GM18499 (cell line): ENCODE measurements around the gene NRL.

Experiments used
- ATAC-seq: cut with Tn5 transposase; IDR thresholded peaks from one replicate; pipeline ENCODE4 v1.9.1; 2021; ENCODE audit warnings: moderate number of reproducible peaks; ENCODE audit not compliant: insufficient read depth, unreplicated experiment

Gene NRL

DNA sequence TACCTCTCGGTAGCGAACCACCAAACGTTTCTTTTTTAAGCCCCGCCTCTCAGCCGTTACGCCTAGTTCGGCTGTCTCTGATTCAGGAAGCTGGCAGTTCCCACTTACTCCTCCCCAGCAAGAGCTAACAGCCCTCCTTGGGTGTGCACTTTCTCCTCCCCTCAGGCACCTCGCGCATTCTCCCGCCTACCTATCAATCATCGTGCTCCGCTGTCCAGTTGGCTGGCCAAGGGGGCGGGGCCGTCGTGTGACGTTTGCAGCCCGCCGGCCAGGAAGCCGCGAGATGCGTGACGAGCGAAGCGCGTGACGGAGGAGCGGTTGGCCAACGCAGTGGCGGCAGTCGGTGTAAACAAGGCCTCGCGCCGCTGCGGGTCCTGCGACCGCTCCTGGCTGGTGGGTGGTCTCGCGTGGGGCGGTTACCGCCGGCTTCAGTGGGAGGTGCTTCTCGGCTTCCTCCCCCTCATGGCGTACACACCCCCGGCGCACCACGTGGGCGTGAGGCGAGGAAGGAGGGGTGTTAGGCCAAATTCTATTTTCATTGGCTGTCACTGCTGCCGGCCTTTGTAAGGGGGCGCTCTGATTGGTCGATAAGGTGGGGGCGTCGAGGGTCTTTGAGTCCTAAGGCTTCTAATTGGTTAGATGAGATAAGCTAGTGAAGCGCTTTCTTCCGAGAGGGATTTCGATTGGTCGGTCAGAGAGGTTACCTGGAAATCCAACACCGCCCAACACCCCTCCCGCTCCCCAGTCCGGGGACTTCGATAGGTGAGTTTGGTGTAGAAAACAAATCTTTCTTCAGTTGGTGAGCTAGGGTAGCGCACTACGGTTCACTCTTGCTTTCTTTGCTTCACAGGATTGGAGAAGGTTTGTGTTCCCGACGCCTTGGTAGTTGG lies at the start of gene NRL, which contains the start of gene DCAF11:
TSS of gene NRL (minus strand) at position 418 of the 890 bp plus-strand sequence. CDS start 32,101 bp downstream, outside the sequence.
TSS of gene DCAF11 (plus strand) at position 246 of the 890 bp plus-strand sequence. CDS start 818 bp downstream, outside the sequence.
- peak; percentile 73 for ATAC-seq

DNA sequence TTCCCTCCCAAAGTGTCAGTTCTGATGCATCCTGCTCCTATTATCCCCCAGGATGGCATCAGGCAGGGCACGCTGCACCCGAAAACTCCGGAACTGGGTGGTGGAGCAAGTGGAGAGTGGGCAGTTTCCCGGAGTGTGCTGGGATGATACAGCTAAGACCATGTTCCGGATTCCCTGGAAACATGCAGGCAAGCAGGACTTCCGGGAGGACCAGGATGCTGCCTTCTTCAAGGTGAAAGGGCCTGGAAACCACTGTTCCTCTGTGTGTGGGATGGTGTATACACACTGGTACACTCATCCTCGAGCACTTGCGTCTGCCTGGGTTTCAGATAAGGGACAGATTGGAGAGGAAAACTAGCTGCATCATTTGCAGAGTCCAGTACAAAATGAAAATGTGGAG lies 47.3 kb upstream of the NRL start:
- no peak for ATAC-seq

DNA sequence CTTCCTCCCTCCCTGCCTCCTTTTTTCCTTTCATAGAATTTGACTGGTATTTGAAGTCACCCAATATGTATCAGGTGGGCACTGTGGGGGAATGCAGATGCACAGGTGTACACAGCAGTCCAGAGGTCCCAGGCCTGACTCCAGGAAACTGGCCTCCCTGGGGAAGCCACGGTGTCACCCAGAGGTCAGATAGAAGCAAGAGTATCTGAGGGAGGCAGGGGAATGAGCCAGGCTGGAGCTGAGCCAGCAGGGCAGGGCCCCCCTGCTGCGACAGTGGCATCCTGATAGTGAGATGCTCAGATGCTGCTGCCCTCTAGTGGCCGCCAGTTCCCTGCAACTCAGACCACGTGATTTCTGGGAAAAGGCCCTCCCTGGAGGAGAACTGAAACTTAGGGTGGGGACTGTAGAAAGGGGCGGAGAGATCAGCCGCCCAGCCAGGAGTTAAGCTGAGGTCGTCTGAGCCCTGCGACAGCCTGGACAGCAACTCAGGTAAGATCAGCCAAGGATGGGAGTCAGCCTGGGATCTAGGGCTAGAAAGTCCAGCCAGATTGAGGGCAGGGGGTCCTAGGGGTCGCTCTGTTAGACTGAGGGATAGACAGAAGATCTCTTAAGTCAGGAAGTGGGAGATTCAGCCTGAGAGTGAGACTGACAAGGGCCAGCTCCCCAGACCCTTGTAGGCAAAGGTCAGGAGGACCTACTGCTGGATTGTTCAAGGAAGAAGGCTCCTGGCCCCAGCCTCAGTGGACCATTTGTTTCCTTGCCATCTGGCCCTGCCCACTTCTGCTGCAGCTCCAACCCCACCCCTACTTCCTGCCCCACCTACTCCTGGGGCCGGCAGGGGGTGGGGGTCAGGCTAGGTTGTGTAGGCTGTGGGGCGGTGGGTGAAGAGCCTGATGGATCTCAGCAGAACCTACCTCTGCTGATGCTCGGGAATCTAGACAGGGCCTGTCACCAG lies 46.4 kb upstream of the NRL start, which contains the start of gene IRF9:
TSS of gene IRF9 (plus strand) at position 416 of the 955 bp plus-strand sequence. CDS start 880 bp downstream, outside the sequence.
- peak; percentile 67 for ATAC-seq

DNA sequence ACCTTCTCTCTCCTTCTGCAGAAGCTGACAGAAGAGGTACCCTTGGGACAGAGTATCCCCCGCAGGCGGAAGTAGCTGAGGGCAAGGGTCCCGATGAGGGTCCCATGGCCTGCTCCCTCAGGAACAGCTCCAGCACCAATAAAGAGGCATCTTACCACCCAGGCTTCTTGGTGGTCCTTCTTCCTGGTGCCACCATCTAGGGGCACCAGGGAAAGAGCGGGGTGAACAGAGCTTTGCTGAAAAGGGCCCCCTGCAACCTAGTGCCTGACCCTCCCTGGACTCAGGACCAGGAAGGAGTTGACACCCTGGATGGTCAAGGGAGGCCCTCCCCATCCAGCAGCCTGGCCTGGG lies 45.7 kb upstream of the NRL start:
- ATAC-seq, result no peak

DNA sequence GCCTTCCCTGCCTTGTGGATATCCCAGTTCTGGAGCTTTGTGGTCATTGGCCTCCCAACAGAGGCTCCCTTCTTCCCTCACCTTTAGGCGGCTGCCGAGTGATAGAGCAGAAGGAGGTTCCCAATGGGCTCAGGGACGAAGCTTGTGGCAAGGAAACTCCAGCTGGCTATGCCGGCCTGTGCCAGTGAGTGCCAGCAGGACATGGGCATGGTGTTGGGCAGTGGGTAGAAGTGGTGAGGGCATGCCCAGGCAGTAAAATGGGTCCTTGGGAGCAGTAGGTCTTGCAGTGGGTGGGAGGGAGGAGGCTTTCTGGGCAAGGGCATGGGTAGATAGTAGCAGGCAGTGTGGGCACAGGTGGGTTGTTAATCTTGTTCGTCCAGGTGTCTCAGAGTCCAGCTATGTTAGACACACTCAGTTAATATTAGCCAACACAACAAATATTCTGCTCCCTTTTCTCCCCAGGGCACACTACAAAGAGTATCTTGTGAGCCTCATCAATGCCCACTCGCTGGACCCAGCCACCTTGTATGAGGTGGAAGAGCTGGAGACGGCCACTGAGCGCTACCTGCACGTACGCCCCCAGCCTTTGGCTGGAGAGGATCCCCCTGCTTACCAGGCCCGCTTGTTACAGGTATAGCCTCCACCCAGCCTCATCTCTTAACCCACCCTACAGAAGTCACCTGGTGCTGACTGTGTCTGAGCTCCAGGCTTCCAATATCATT lies 45.2 kb upstream of the NRL start:
- no peak for ATAC-seq

DNA sequence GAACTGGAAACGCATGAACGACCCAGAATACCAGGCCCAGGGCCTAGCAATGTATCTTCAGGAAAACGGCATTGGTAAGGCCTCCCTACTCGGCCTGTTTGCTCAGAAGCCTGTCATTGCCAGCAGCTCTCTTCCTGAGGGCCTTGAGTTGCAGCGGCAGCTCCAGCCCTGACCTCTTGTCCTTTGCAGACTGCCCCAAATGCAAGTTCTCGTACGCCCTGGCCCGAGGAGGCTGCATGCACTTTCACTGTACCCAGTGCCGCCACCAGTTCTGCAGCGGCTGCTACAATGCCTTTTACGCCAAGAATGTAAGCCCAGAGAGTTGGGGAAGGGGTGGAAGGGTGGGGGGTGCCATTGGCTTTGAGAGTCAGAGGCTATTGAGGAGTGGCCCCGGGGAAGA lies 42.6 kb upstream of the NRL start:
- ATAC-seq, result no peak

DNA sequence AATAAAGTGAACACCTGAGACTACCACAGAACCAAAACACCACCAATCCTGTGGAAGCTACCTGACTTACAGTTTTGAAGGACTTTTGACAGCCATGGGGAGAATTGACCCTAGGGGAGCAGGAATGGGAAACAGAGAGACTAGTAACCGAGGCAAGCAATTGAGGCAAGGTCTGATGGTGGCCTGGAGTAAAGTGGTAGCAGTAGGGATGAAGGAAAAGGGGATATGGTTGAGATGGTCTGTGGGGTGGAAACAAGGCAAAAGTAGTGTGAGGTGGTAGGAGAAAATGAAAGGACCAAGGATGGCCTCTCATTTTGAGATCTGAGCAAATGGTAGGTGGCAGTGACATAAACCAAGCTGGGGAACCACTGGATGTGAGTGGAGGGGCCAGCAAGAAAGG lies 42.1 kb upstream of the NRL start:
- ATAC-seq, result no peak

DNA sequence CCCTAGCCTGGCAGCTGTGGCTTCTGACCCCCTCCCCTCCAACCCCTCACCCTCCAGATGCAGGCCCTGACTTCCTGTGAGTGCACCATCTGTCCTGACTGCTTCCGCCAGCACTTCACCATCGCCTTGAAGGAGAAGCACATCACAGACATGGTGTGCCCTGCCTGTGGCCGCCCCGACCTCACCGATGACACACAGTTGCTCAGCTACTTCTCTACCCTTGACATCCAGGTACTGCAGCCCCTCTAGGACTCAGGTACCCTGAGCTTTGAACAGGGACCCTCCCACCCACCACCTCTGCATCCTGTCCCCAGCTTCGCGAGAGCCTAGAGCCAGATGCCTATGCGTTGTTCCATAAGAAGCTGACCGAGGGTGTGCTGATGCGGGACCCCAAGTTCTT lies 40.4 kb upstream of the NRL start:
- ATAC-seq, result no peak

DNA sequence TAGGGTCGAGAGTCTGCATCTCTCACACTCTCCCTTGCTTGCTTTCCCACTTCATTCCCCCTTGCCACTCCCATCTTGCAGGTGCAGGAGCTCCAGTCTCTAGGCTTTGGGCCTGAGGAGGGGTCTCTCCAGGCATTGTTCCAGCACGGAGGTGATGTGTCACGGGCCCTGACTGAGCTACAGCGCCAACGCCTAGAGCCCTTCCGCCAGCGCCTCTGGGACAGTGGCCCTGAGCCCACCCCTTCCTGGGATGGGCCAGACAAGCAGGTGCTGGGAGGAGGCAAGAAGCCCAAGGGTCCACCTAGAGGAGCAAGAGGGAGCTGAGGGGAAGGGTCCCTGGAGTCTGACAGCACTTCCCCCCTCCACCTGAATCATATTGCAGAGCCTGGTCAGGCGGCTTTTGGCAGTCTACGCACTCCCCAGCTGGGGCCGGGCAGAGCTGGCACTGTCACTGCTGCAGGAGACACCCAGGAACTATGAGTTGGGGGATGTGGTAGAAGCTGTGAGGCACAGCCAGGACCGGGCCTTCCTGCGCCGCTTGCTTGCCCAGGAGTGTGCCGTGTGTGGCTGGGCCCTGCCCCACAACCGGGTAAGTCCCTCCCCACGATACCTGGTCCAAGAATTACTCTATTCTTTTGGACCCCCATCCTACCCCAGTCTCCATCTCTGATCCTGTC lies 36.8 kb upstream of the NRL start:
- no peak for ATAC-seq

DNA sequence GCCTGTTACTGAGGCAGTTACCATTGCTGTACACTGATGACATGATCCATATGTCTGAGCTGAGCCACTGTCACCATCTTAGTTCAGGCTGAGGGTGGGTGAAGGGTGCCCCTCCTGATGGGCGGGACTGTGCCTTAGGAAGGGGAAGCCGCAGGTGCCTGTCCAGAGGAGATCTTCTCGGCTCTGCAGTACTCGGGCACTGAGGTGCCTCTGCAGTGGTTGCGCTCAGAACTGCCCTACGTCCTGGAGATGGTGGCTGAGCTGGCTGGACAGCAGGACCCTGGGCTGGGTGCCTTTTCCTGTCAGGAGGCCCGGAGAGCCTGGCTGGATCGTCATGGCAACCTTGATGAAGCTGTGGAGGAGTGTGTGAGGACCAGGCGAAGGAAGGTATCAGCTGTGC lies 36.2 kb upstream of the NRL start:
- no peak for ATAC-seq

DNA sequence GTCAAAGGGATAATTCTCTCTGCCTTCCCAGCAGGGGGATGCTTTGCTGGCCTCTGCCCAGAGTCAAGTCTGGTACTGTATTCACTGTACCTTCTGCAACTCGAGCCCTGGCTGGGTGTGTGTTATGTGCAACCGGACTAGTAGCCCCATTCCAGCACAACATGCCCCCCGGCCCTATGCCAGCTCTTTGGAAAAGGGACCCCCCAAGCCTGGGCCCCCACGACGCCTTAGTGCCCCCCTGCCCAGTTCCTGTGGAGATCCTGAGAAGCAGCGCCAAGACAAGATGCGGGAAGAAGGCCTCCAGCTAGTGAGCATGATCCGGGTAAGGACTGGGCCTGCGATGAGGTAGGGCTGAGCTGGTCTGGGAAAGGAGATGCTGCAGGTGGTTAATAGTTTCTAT lies 35.8 kb upstream of the NRL start:
- ATAC-seq, result no peak

DNA sequence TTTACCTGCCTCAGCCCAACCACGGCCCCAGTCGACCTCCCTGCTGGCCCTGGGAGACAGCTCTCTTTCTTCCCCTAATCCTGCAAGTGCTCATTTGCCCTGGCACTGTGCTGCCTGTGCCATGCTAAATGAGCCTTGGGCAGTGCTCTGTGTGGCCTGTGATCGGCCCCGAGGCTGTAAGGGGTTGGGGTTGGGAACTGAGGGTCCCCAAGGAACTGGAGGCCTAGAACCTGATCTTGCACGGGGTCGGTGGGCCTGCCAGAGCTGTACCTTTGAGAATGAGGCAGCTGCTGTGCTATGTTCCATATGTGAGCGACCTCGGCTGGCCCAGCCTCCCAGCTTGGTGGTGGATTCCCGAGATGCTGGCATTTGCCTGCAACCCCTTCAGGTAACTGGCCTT lies 35.3 kb upstream of the NRL start:
- no peak for ATAC-seq

DNA sequence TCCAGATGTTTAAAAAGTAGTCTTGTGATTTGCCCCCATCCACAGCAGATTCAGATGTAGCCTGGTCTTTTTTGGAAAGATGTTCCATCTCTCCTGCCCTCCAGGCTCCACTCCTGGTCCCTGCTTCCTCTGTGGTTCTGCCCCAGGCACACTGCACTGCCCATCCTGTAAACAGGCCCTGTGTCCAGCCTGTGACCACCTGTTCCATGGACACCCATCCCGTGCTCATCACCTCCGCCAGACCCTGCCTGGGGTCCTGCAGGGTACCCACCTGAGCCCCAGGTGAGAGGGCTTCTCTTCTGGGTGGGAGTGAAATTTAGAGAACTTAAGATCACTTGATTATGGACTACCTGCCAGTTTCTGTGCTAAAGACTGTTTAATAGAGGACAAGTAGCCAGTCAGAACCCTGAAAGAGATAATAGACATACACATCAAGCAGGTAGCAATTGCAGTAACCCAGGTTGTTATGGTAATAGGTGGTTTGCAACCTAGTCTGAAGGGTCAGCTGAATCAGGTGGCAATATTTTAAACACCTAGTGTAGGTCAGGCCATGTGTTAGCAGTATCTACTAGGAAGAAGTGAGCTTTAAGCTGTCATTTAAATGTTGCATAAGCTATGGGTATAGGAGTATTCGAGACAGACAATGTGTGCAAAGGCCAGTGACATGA lies 34.7 kb upstream of the NRL start:
- ATAC-seq, result no peak

DNA sequence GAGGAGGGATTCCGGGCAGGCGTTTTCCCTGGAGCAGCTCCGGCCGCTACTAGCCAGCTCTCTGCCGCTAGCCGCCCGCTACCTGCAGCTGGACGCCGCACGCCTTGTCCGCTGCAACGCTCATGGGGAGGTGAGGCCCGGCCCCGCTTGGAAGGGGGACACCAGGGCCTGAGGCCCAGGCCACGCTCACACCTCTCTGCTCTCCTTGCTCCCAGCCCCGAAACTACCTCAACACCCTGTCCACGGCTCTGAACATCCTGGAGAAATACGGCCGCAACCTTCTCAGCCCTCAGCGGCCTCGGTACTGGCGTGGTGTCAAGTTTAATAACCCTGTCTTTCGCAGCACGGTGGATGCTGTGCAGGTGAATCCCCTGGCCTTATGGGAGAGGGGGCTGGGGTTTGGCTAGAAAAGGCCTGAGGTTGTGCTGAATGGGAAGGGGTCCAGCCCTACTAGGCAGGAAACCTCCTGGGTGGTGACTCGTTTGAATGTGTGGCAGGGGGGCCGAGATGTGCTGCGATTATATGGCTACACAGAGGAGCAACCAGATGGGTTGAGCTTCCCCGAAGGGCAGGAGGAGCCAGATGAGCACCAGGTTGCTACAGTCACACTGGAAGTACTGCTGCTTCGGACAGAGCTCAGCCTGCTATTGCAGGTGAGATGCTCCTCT lies 33.1 kb upstream of the NRL start:
- ATAC-seq, result no peak

DNA sequence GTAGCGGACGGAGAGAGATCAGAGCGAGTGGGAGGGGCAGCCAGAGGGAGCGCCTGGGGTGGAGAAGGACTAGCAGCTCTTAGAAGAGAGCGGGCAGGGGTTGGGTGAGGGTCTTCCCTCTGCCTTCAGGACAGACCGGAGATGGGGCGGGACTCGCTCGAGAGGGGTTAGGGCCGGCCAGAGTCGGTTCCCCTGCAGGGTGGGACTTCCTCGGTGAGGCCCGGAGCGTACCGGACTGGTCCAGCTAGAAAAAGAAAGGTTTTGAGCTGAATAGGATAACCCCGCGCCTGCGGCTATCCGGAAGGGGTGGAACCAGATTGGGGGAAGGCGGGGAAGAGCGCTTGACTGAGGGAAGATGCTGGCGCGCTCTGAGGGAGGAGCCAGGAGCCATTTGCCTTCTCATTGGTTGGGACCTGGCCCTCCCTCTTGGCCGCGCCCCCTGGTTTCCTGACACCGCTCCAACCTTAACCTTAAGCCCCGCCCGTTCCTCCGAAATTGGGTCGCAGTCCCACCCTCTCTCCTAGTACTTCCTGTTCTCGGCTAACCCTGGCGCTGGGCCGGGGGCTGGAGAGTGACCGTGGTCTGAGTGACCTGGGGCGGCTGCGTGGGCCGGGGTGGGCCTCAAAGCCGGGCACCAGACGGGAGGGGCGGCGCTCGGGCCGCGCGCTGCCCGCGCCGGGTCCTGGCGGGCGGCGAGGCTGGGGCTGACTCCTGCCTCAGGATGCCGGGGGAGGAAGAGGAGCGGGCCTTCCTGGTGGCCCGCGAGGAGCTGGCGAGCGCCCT lies 32.4 kb upstream of the NRL start, which contains the start of gene RNF31:
TSS of gene RNF31 (plus strand) at position 521 of the 783 bp plus-strand sequence. CDS start at position 722, 201 bp downstream.
- ATAC-seq, result peak; percentile 70

DNA sequence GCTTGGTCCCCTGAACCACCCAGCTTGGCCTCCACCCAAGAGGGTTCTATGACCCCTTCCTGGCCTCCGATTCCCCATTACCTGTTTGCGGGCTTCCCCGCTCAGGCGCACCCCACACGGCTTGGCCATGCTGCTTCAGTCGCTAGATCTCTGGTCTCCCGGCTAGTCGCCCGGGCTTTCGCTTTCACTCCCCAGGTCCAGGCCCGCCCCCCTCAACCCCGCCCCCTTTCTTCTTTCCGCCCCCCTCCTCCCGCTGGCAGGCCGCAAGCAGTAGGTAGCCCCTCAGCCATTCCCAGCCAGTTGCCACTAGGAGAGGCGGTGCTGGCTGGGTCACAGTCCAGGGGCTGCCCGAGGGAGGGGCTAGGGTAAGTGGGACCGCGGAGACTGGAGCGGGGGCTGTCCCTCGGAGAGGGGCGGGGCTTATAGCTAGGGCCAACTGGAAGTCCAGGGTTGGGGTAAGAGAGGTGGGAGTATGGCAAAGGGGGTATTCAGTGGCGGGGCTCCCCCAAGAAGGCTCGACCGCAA lies 31.8 kb upstream of the NRL start, which contains the start of gene PSME2:
TSS of gene PSME2 (minus strand) at position 158 of the 525 bp plus-strand sequence. CDS start at position 129, 29 bp downstream.
- peak; percentile 47 for ATAC-seq

DNA sequence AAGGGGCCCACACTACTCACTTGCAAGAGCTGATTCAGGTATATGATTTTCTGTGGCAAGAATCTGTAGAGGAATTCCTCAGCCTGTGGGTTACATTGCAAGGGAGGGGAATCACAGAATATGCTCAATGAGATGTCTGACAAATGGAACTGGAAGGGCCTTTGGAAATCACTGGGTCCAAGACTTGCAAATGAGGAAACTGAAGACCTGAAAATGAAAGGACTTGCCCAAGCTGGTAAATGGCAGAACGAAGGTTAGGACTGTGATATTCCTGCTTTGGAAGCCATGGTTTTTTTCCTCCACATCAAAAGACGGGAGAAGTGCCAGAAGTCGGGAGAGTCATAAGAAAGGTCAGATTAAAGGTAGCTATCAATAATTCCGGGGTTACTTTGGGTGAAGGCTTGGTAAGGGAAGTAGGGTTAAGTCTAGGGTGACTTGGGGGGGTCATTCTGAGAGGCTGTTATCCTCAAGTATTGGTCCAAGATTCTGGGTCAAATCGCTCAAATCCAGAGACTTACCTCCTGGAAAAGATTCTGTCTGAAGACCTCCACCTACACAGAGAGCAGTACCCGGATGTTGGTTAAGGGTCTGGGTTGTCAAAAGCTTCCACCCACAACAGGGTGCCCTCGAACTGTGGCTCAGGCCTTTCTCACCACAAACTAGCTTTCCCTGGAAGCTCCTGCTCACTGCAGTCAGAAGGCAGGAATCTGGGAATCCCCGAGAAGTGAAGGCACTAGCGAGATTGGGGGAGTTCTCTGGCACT lies 31.1 kb upstream of the NRL start:
- no peak for ATAC-seq
